ENCODE data around the gene MTG2.

GRCh38 chr20:62206388-62206775, 23.6 kb downstream of the MTG2 start:
- TF ChIP-seq CTCF (IDR thresholded peaks at IDR 0.05) (no peak), POLR2A (IDR thresholded peaks at IDR 0.05) (no peak), POLR2AphosphoS5 (IDR thresholded peaks at IDR 0.05; ENCODE audit: insufficient read depth in 1 of 2, low read depth in 1 of 2) (no peak)
